Activated naive CD8-positive, alpha-beta T cell treated with anti-CD3 and anti-CD28 coated beads, Interleukin-2, amount 10 ng/mL, durations not matched to agents 7 days and 5 days (primary cell): ENCODE data around the gene GORAB. TPM values are rescaled to one million over a fixed set of nuclear protein-coding genes. Genes with fewer than 3 reads are reported as not detected.

Source experiments
- ATAC-seq: fragments of 150-1000 bp; cut with Tn5 transposase; one replicate; pipeline ENCODE4 v1.10.0; 2021; ENCODE audit warnings: low read depth, moderate library complexity
- POLR2A ChIA-PET: fragments of 350-600 bp; sonication (Branson Sonifier 250); formaldehyde crosslinking; loops from one replicate; lab custom pipeline; 2021; ENCODE audit warnings: antibody characterized with exemption; lab: Charles Lee
- DNase-seq: peaks from one replicate; pipeline ENCODE4 v3.0.0; 2021
- H3K27ac Mint-ChIP-seq: one replicate; pipeline ENCODE4 v1.8.0; 2022; ENCODE audit warnings: mild to moderate bottlenecking, mixed read lengths
- H3K27me3 Mint-ChIP-seq: one replicate; pipeline ENCODE4 v1.8.0; 2022; ENCODE audit warnings: mild to moderate bottlenecking, moderate library complexity, mixed read lengths
- H3K36me3 Mint-ChIP-seq: one replicate; pipeline ENCODE4 v1.8.0; 2021; ENCODE audit warnings: mild to moderate bottlenecking, mixed read lengths
- H3K4me1 Mint-ChIP-seq: one replicate; pipeline ENCODE4 v1.8.0; 2021; ENCODE audit warnings: mixed read lengths
- H3K4me3 Mint-ChIP-seq: one replicate; pipeline ENCODE4 v1.8.0; 2022; ENCODE audit warnings: mild to moderate bottlenecking, moderate library complexity, mixed read lengths
- H3K9me3 Mint-ChIP-seq: one replicate; pipeline ENCODE4 v1.8.0; 2021; ENCODE audit warnings: mixed read lengths
- total RNA-seq, 2 experiments: library from RNA; stranded (reverse); gene quantifications; one replicate each; pipeline ENCODE4 v1.2.3, GENCODE V29; 2021

GORAB gene
- total RNA-seq, 2 experiments from 2014 or later = 13.2 to 17.4 TPM

DNA sequence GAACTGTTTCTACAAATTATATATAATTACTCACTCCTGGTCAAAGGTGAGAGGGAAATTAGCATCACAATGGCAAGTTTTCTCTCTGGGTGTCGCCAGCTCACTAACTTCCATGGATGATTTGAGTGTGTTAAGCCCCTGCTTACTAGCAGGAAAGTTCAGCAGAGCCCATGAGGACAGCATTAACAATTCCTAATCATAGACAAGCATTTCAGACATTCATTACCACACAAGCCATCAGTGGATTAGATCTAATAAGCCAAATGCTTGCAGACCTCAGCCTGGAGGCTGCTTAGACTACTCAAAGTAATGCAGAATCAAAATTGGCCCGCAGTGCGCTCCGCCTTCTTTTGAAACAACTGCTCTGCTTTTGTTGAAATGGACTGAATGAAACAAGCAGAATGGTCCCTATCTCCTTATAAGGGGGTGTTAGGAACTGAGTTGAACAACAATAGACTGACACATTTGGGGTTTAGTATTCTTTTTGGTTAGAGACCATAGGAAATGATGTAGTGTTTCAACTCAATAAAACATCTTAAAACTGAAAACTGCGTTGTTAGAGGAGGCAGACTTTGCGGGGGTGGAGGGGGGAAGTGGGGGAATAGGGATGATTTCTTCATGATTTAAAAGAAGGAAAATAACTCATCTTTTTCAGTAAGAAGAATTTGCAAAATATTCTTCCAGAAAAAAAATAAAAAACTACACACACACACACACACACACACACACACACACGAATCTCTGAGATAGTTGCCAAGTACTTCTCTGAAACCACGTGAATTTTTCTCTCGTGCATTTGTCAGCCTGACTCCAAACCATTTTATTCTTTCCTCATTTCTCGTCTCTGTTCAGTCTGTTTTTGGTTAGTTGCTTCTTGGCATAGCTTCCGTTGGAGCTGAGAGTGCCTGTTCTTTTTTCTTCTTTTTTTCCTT, 54.6 kb downstream of the GORAB start:
- POLR2A ChIA-PET = no interaction called here
- DNase-seq (no peak), ATAC-seq (no peak)
- H3K4me3 Mint-ChIP-seq = peak overlapping the region; percentile 2
- H3K36me3 Mint-ChIP-seq = no peaks in the 10 kb centered on the region
- H3K4me1 Mint-ChIP-seq = no peaks in the 10 kb centered on the region
- no peak overlapping the region for H3K27ac Mint-ChIP-seq
- H3K27me3 Mint-ChIP-seq = peaks cover 25% of the 10 kb centered on the region
- H3K9me3 Mint-ChIP-seq = no peaks in the 10 kb centered on the region

- DNase-seq = no peak
- no peak for ATAC-seq
- no peaks in the 10 kb centered on the region for H3K9me3 Mint-ChIP-seq
- no peaks in the 10 kb centered on the region for H3K36me3 Mint-ChIP-seq
- H3K27ac Mint-ChIP-seq = no peak overlapping the region
- peaks cover 31% of the 10 kb centered on the region for H3K27me3 Mint-ChIP-seq
- H3K4me3 Mint-ChIP-seq = peak overlapping the region; percentile 2
- no peaks in the 10 kb centered on the region for H3K4me1 Mint-ChIP-seq
- POLR2A ChIA-PET = no interaction called here
Measured at GRCh38 chr1:170587253-170587593, 55.3 kb downstream of the GORAB start.

DNA sequence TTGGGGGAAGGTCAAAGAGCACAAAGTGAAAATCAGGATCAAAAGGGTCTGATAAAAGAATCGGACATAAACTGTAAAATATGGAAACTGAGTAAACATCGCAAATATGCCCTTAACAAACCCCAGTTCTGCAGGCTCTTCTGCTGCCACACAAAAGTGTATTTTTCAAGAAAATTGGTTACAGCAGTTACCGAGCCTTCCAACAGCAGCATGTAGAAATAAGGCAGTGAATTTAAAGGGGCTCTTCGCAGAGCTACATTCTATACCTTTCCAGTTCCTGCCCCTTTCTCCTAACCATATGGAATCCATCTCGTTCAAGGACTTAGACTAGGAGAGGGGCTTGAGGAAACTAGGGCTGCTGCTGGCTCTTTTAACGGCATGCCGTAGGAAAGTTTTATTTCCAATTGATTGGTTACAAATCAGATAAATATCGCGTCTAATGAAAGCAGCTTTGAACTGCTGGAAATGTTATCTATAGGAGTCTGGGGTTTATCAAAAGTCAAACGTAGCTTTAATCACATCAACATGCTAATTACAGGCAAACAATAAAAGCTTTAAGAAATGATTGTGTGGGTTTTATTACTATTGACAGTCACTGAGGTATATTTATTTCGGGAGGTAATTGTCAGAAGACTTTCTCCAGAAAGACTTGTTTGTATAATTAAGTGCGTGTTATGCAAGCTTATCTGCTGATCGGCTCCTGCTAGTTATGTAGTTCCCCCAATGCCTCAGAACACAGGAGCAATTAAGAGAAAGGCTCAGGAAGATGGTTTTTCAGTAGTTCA, 59.1 kb downstream of the GORAB start:
- no peak for ATAC-seq
- no peak for DNase-seq
- Mint-ChIP-seq H3K4me1 (no peaks in the 10 kb centered on the region), H3K36me3 (no peaks in the 10 kb centered on the region), H3K4me3 (no peak overlapping the region), H3K27me3 (peaks cover 28% of the 10 kb centered on the region), H3K27ac (no peak overlapping the region), H3K9me3 (no peaks in the 10 kb centered on the region)
- POLR2A ChIA-PET = no interaction called here

DNA sequence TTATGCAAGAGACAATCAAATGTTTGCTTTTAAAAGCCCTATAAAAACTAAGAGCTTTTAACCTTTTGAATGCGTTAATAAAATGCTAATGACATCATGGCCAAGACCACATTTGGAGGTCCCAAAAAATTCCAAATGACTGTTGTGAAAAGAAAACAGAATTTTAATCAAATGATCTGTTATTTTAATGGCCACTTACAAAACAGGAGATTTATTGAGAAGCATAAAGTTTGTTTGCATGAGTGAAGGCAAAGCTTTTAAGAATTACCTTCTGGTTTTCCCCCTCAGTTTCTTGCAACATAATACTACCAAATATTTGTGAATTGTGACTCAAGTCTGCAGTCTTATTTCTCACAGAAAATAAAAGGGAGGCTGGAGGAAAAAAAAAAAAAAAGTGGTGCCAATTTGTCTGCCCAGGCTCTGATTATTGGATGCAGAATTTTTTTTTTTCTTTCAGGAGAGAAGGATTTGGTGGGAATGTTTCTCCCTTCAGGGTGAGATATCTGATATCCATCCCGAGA, 60.7 kb downstream of the GORAB start:
- Mint-ChIP-seq H3K27me3 (peaks cover 21% of the 10 kb centered on the region), H3K36me3 (no peaks in the 10 kb centered on the region), H3K9me3 (peaks cover 5% of the 10 kb centered on the region), H3K4me1 (no peaks in the 10 kb centered on the region), H3K27ac (no peak overlapping the region), H3K4me3 (no peak overlapping the region)
- ATAC-seq (no peak), DNase-seq (no peak)
- POLR2A ChIA-PET = no interaction called here

DNA sequence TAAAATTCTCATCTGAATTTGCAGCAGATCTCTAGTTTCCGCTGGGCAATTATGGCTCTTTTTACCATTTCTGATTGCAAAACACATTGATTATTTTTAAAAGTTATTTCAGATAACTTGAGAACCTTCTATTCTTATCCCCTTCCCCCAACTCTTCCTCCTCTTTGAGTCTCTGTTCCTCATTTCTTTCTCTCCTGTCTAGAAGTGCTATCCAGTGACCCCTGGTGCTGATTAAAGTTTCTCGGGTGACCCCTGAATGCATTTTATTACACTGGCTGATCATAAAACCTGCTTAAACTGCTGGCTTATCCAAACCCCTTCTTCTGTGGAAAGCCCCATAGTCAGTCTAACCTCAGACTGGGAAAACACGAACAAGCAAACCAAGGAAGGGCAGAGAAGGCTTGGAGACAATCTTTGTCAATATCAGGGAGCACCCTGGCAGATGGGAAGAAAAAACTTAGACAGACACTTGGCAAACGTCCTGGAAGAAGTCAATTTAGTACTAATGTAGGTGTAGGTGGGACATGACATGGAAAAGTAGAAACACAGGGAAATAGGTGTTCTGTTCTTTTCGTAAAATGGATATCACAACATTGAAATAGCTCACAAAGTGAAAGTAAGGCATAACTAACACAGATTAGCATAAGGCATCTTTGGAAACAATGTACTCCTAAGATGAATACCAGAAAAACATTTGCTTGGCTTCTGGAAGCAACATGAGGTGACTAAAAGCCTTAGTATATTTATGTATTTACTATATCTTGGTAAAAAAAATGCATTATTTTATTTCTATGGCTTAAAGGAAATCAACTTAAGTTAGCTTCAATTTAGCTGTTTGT, 61.4 kb downstream of the GORAB start:
- Mint-ChIP-seq H3K9me3 (peaks cover 5% of the 10 kb centered on the region), H3K27ac (no peak overlapping the region), H3K36me3 (no peaks in the 10 kb centered on the region), H3K27me3 (peaks cover 21% of the 10 kb centered on the region), H3K4me3 (no peak overlapping the region), H3K4me1 (no peaks in the 10 kb centered on the region)
- no peak for DNase-seq
- POLR2A ChIA-PET = no interaction called here
- ATAC-seq = no peak

DNA sequence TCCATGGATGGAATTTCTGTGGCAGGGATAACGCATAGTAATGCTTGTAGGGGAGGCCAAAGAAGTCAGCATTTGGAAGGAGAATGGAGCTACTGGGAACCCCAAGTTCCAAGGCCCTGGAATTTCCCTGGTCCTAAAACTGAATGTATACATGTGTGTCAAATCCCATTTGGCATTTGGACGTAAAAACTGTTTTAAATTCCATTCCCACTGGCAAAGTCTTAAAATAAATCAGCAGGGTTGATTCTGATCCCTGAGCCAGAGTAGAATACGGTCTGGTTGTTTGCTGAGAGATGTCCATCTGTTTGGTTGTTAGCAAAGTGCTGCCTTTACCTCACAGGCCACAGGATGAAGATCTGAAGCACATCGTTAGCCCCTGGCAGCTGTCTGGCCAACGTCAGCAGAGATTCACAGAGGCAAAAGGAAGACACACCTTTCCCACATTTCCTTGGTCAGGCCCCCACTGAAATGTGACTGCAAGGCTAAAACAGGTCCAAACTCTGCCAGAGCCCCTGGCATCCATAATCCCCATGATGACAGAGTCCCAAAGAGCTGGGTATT, 62.2 kb downstream of the GORAB start:
- H3K36me3 Mint-ChIP-seq = no peaks in the 10 kb centered on the region
- DNase-seq (no peak), ATAC-seq (no peak)
- no peaks in the 10 kb centered on the region for H3K4me1 Mint-ChIP-seq
- peaks cover 5% of the 10 kb centered on the region for H3K9me3 Mint-ChIP-seq
- no peak overlapping the region for H3K27ac Mint-ChIP-seq
- H3K4me3 Mint-ChIP-seq = no peak overlapping the region
- POLR2A ChIA-PET = no interaction called here
- peaks cover 20% of the 10 kb centered on the region for H3K27me3 Mint-ChIP-seq

GRCh38 chr1:170596701-170597100, 64.7 kb downstream of the GORAB start:
- ATAC-seq = no peak
- H3K4me1 Mint-ChIP-seq = no peaks in the 10 kb centered on the region
- no peak overlapping the region for H3K4me3 Mint-ChIP-seq
- H3K36me3 Mint-ChIP-seq = no peaks in the 10 kb centered on the region
- POLR2A ChIA-PET = no interaction called here
- no peak overlapping the region for H3K27ac Mint-ChIP-seq
- no peak for DNase-seq
- H3K27me3 Mint-ChIP-seq = peaks cover 10% of the 10 kb centered on the region
- peaks cover 7% of the 10 kb centered on the region for H3K9me3 Mint-ChIP-seq

- POLR2A ChIA-PET = no interaction called here
- ATAC-seq = no peak
- no peaks in the 10 kb centered on the region for H3K4me1 Mint-ChIP-seq
- DNase-seq = no peak
- no peaks in the 10 kb centered on the region for H3K36me3 Mint-ChIP-seq
- H3K4me3 Mint-ChIP-seq = no peak overlapping the region
- peaks cover 17% of the 10 kb centered on the region for H3K9me3 Mint-ChIP-seq
- no peaks in the 10 kb centered on the region for H3K27me3 Mint-ChIP-seq
- no peak overlapping the region for H3K27ac Mint-ChIP-seq
Measured at GRCh38 chr1:170598618-170599017, 66.7 kb downstream of the GORAB start.

DNA sequence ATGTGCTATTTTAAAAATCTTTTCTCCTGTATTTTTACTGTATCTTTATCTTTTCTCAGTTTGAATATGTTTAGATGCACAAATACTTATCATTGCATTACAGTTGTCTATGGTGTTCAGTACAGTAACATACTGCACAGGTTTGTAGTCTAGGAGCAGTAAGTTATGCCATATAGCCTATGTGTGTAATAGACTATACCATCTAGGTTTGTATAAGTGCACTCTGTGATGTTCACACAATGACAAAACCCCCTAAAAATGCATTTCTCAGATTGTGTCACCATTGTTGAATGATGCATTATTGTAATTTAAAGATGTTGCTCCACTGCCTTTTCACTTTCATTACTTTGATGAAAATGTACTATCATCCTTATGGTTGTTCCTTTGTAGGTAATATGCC, 67.1 kb downstream of the GORAB start:
- ATAC-seq = no peak
- Mint-ChIP-seq H3K36me3 (no peaks in the 10 kb centered on the region), H3K4me1 (no peaks in the 10 kb centered on the region), H3K27ac (no peak overlapping the region), H3K4me3 (no peak overlapping the region), H3K27me3 (no peaks in the 10 kb centered on the region), H3K9me3 (peaks cover 17% of the 10 kb centered on the region)
- no peak for DNase-seq
- POLR2A ChIA-PET = no interaction called here

GRCh38 chr1:170601866-170602265, 69.9 kb downstream of the GORAB start:
- ATAC-seq (no peak), DNase-seq (no peak)
- POLR2A ChIA-PET = no interaction called here
- Mint-ChIP-seq H3K27ac (no peak overlapping the region), H3K4me1 (no peaks in the 10 kb centered on the region), H3K27me3 (peaks cover 2% of the 10 kb centered on the region), H3K36me3 (no peaks in the 10 kb centered on the region), H3K9me3 (peaks cover 15% of the 10 kb centered on the region), H3K4me3 (no peak overlapping the region)
